HG03280 (cell line): ENCODE measurements around the gene MRPL10.

Experiments used
- ATAC-seq: cut with Tn5 transposase; IDR thresholded peaks from one replicate; pipeline ENCODE4 v1.9.1; 2021; ENCODE audit warnings: mild to moderate bottlenecking, moderate library complexity; ENCODE audit not compliant: unreplicated experiment

MRPL10 gene

GRCh38 chr17:47816111-47816735 lies 15.1 kb downstream of the MRPL10 start:
- no peak for ATAC-seq

- no peak for ATAC-seq
These were observed 16.0 kb downstream of the MRPL10 start for GRCh38 chr17:47815106-47815918.

- ATAC-seq, result no peak
These were observed 17.8 kb downstream of the MRPL10 start for GRCh38 chr17:47813512-47814031.

- no peak for ATAC-seq
These were observed 18.3 kb downstream of the MRPL10 start for GRCh38 chr17:47813077-47813476.

DNA sequence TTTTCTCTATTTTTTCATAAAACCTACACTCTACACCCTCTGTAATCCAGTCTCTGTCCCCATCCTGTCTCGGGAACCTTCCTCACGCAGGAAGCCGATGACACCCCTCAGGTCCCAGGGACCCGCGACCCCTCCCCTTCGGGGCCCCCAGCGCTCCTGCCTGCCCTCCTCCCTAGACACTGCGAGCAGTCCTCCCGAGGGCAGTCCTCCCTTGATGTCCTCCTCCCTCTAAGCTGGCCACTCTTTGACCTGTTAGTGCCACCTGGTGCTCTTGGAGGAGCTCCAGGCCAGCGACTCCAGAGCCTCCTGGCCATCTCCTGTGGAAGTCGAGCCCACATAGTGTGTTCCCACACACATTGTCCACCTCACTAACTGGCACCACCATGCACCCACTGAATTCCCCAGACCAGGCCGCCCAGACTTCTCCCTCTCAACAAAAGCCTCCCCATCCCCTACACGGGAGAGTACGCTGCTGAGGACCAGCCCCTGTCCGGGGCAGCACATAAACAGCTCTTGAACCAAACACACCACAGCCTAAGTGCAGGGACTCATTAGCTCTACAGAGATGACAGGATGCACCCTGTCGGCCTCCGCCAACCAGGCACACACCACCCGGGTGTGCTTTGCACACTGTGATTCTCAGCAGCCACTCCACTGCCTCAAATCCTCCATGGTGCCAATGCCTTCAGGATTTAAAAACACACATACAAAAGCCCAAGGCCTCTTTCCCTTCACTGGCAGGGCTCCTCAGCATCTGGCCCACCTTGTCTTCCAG lies 19.0 kb downstream of the MRPL10 start:
- ATAC-seq, result no peak

- ATAC-seq, result no peak
These were observed 19.6 kb downstream of the MRPL10 start for GRCh38 chr17:47811709-47812108.

- ATAC-seq, result no peak
These were observed 20.3 kb downstream of the MRPL10 start for GRCh38 chr17:47810901-47811635.

- no peak for ATAC-seq
These were observed 21.0 kb downstream of the MRPL10 start for GRCh38 chr17:47810200-47810821.

DNA sequence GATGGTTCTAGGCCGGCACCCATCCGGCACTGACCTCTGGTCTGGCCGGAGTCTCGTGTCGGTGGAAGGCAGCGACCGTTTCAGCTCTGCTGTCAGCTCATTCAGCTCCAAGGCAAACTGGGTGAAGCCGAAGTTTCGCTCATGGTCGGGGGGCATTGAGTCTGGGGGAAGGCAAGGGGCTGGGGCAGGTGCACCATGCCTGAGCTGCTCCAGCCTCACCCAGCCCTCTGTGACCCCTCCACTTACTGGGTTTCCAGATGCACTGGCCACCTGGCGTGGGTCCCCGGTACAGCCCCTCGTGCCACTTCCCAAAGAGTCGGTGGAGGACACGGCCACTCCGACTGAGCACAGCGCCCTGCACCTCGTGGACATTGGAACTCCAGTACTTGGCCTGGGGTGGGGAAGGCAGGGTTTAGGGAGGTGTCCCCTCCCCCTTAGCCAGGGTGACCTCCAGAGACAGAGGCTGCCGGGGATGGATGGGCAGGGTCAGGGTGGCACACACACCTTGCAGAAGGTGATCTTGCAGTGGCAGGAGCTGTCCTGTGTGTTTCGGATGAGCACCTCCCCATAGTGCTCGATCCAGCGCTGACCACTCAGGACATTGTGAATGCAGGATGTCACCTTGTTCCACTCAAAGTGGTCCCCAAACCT lies 22.4 kb downstream of the MRPL10 start:
- no peak for ATAC-seq

DNA sequence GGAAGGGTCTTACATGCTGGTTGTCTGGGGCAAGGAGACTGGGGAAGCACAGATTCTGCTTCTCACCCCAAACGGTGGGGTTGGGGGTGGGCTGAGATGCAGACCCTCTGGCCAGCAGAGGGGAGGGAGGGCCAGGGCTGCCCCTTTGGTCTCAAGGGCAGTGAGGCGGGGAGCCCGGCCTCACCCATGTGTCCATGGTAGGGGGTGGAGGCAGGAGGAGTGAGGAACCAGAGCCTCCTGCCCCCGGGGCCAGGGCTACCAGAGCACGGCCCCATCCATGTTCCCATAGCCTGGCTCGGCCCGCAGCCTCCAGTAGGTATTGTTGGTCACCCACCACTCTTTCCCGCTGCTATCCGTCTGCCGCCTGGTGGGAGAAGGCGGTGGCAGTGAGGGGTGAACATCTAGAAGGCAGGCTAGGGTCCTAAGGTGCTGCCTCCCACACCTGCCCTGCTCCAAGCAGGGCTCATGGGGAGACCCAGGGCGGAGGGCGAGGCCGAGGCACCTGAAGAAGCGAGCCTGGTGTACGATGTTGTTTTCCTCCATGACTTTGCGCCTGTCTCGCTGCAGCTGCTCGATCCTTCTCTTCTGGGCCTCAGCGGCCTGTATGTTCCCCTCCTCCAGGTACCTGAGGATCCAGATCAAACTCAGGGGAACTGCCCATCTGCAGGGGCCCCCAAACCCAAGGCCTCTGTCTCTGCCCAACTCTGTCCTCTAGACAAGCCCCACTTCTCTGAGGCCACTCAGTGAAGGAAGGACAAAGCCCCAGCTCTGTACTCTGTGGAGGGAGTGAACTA lies 23.1 kb downstream of the MRPL10 start:
- no peak for ATAC-seq

DNA sequence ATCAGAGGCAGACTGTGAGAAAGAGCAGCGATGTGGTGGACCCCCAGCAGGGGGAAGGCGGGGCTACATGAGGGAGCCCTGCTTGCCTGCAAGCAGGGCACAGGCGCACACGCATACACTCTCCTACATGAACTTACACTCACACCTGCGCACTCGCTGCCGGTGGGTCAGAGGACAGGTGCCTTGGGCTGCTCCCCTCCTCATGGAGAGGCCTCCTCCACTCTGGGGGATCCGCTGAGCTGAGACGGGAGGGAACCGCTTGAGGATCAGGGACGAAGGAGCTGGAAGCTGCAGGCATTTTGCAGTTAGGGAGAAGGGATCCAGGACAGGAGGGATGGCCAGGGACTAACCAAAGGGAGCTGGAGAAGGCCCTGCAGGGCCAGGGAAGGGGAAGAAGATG lies 23.9 kb downstream of the MRPL10 start:
- no peak for ATAC-seq

- no peak for ATAC-seq
These were observed 24.5 kb downstream of the MRPL10 start for GRCh38 chr17:47806913-47807255.

- ATAC-seq, result no peak
These were observed 25.1 kb downstream of the MRPL10 start for GRCh38 chr17:47806026-47806912.

GRCh38 chr17:47804461-47804860 lies 26.9 kb downstream of the MRPL10 start:
- ATAC-seq, result no peak

GRCh38 chr17:47803751-47804150 lies 27.6 kb downstream of the MRPL10 start:
- no peak for ATAC-seq

GRCh38 chr17:47803201-47803600 lies 28.1 kb downstream of the MRPL10 start:
- no peak for ATAC-seq

GRCh38 chr17:47802341-47803022 lies 28.9 kb downstream of the MRPL10 start:
- no peak for ATAC-seq

GRCh38 chr17:47801906-47802305 lies 29.4 kb downstream of the MRPL10 start:
- no peak for ATAC-seq
